Trophoblast cell (in vitro differentiated cells and primary cell): ENCODE results near the gene ABCB1.
A peak's percentile ranks its signal among the peaks of the same experiment; 100 is the strongest.

Source experiments
- DNase-seq, 2 donors: peaks; one replicate each; pipeline ENCODE4 v3.0.0-alpha.2; 2016
- H2AFZ ChIP-seq: 2 replicates; pipeline ENCODE4 v1.6.1; 2013; ENCODE audit warnings: low read length, moderate library complexity, mild to moderate bottlenecking; ENCODE audit not compliant: insufficient read depth, poor library complexity
- H2AK5ac ChIP-seq: 2 replicates; pipeline ENCODE4 v1.6.1; 2013; ENCODE audit warnings: mild to moderate bottlenecking, low read length
- H2BK120ac ChIP-seq: 2 replicates; pipeline ENCODE4 v1.6.1; 2013; ENCODE audit warnings: low read length, mild to moderate bottlenecking, moderate library complexity; ENCODE audit not compliant: insufficient read depth, poor library complexity
- H2BK12ac ChIP-seq: 2 replicates; pipeline ENCODE4 v1.6.1; 2013; ENCODE audit warnings: mild to moderate bottlenecking, low read length, moderate library complexity
- H2BK5ac ChIP-seq: 2 replicates; pipeline ENCODE4 v1.6.1; 2013; ENCODE audit warnings: low read length, low read depth, moderate library complexity, mild to moderate bottlenecking; ENCODE audit not compliant: poor library complexity
- H3K14ac ChIP-seq: 2 replicates; pipeline ENCODE4 v1.6.1; 2013; ENCODE audit warnings: mild to moderate bottlenecking, low read length
- H3K18ac ChIP-seq: 2 replicates; pipeline ENCODE4 v1.6.1; 2013; ENCODE audit warnings: mild to moderate bottlenecking, low read length
- H3K23ac ChIP-seq: 2 replicates; pipeline ENCODE4 v1.6.1; 2013; ENCODE audit warnings: low read length
- H3K27ac ChIP-seq: 2 replicates; pipeline ENCODE4 v1.5.1; 2013; ENCODE audit warnings: low read depth, mild to moderate bottlenecking, inconsistent platforms, low read length, moderate library complexity
- H3K27me3 ChIP-seq: 2 replicates; pipeline ENCODE4 v1.6.1; 2013; ENCODE audit warnings: inconsistent platforms, mild to moderate bottlenecking, low read length, moderate library complexity; ENCODE audit not compliant: insufficient read depth
- H3K36me3 ChIP-seq, 2 experiments: 1 replicate in 1 of 2; 2 replicates in 1 of 2; pipeline ENCODE4 v1.6.1; 2013; ENCODE audit warnings: low read length in 2 of 2, mild to moderate bottlenecking in 2 of 2, moderate library complexity in 1 of 2; ENCODE audit not compliant: insufficient read depth in 2 of 2, control insufficient read depth in 1 of 2
- H3K4ac ChIP-seq: 2 replicates; pipeline ENCODE4 v1.6.1; 2013; ENCODE audit warnings: low read depth, mild to moderate bottlenecking, low read length, moderate library complexity
- H3K4me1 ChIP-seq, 2 experiments: 1 replicate in 1 of 2; 2 replicates in 1 of 2; pipeline ENCODE4 v1.6.1; 2013; ENCODE audit warnings: low read length in 2 of 2, mild to moderate bottlenecking in 2 of 2, moderate library complexity in 1 of 2; ENCODE audit not compliant: insufficient read depth in 2 of 2, control insufficient read depth in 1 of 2
- H3K4me2 ChIP-seq: 2 replicates; pipeline ENCODE4 v1.6.1; 2013; ENCODE audit warnings: inconsistent platforms, mild to moderate bottlenecking, low read length, moderate library complexity
- H3K4me3 ChIP-seq: 2 replicates; pipeline ENCODE4 v1.5.1; 2013; ENCODE audit warnings: mild to moderate bottlenecking, low read depth, low read length, inconsistent platforms
- H3K79me1 ChIP-seq: one replicate; pipeline ENCODE4 v1.6.1; 2013; ENCODE audit warnings: low read length
- H3K79me2 ChIP-seq: 2 replicates; pipeline ENCODE4 v1.6.1; 2013; ENCODE audit warnings: low read length, mild to moderate bottlenecking; ENCODE audit not compliant: control insufficient read depth, insufficient read depth, poor library complexity
- H3K9ac ChIP-seq: 2 replicates; pipeline ENCODE4 v1.6.1; 2013; ENCODE audit warnings: mild to moderate bottlenecking, low read length
- H3K9me3 ChIP-seq: 2 replicates; pipeline ENCODE4 v1.6.1; 2013; ENCODE audit warnings: low read depth, mild to moderate bottlenecking, control low read depth, inconsistent platforms, low read length; ENCODE audit not compliant: insufficient read depth
- H4K12ac ChIP-seq: 2 replicates; pipeline ENCODE4 v1.6.1; 2013; ENCODE audit warnings: low read depth, mild to moderate bottlenecking, low read length, moderate library complexity
- H4K8ac ChIP-seq: 2 replicates; pipeline ENCODE4 v1.6.1; 2013; ENCODE audit warnings: low read depth, mild to moderate bottlenecking, low read length, moderate library complexity
- H4K91ac ChIP-seq: one replicate; pipeline ENCODE4 v1.6.1; 2013; ENCODE audit warnings: low read depth, mild to moderate bottlenecking, low read length, moderate library complexity
- WGBS: extraction: QIAGEN DNeasy Blood & Tissue Kit; methylation state at CpG from one replicate; pipeline ENCODE4 v1.1.7; 2013; ENCODE audit warnings: missing lambda C conversion rate; ENCODE audit not compliant: insufficient read length, insufficient coverage; ENCODE audit errors: extremely low coverage; 5-methylcytosine and 5-hydroxymethylcytosine counted together

ABCB1 gene

GRCh38 chr7:87552351-87552900 lies 48.3 kb downstream of the ABCB1 start:
- H3K4me1 ChIP-seq, result no peaks in the 10 kb centered on the region
- no peaks in the 10 kb centered on the region for H3K9me3 ChIP-seq
- no peak overlapping the region for H3K9ac ChIP-seq
- no peak overlapping the region for H3K14ac ChIP-seq
- H2AFZ ChIP-seq, result no peak overlapping the region
- H2BK5ac ChIP-seq, result no peak overlapping the region
- no peaks in the 10 kb centered on the region for H3K27me3 ChIP-seq
- H3K4ac ChIP-seq, result no peak overlapping the region
- no peak overlapping the region for H3K4me3 ChIP-seq
- H3K79me2 ChIP-seq, result no peaks in the 10 kb centered on the region
- no peak overlapping the region for H2BK12ac ChIP-seq
- H3K23ac ChIP-seq, result no peak overlapping the region
- H3K36me3 ChIP-seq, result no peaks in the 10 kb centered on the region
- H3K27ac ChIP-seq, result no peak overlapping the region
- H2BK120ac ChIP-seq, result no peak overlapping the region
- H3K4me2 ChIP-seq, result no peak overlapping the region
- WGBS, result no CpG with 5 or more reads among the region's 3 CpGs
- H4K12ac ChIP-seq, result no peak overlapping the region
- no peak overlapping the region for H4K8ac ChIP-seq
- H4K91ac ChIP-seq, result no peak overlapping the region
- no peak for DNase-seq
- H3K79me1 ChIP-seq, result no peaks in the 10 kb centered on the region
- H3K18ac ChIP-seq, result no peak overlapping the region
- no peak overlapping the region for H2AK5ac ChIP-seq

GRCh38 chr7:87548123-87548919 lies 52.4 kb downstream of the ABCB1 start:
- H2BK120ac ChIP-seq, result no peak overlapping the region
- H3K4me1 ChIP-seq, result no peaks in the 10 kb centered on the region
- no peak overlapping the region for H4K8ac ChIP-seq
- no peaks in the 10 kb centered on the region for H3K79me2 ChIP-seq
- H2AK5ac ChIP-seq, result no peak overlapping the region
- H4K91ac ChIP-seq, result no peak overlapping the region
- H3K27me3 ChIP-seq, result no peaks in the 10 kb centered on the region
- H3K4me2 ChIP-seq, result no peak overlapping the region
- no peak overlapping the region for H3K9ac ChIP-seq
- H2AFZ ChIP-seq, result no peak overlapping the region
- no peak overlapping the region for H2BK5ac ChIP-seq
- no peak overlapping the region for H3K4ac ChIP-seq
- H3K9me3 ChIP-seq, result no peaks in the 10 kb centered on the region
- no peak overlapping the region for H4K12ac ChIP-seq
- no peak overlapping the region for H3K4me3 ChIP-seq
- H3K36me3 ChIP-seq, result no peaks in the 10 kb centered on the region
- H2BK12ac ChIP-seq, result no peak overlapping the region
- H3K18ac ChIP-seq, result no peak overlapping the region
- no peak overlapping the region for H3K23ac ChIP-seq
- H3K27ac ChIP-seq, result no peak overlapping the region
- DNase-seq, result no peak
- H3K79me1 ChIP-seq, result no peaks in the 10 kb centered on the region
- WGBS, result no CpG with 5 or more reads among the region's 7 CpGs
- no peak overlapping the region for H3K14ac ChIP-seq

GRCh38 chr7:87545760-87546159 lies 54.9 kb downstream of the ABCB1 start:
- no peak overlapping the region for H2AK5ac ChIP-seq
- H3K27ac ChIP-seq, result no peak overlapping the region
- no peaks in the 10 kb centered on the region for H3K79me1 ChIP-seq
- H3K9ac ChIP-seq, result no peak overlapping the region
- no peaks in the 10 kb centered on the region for H3K4me1 ChIP-seq
- no peak for DNase-seq
- no peak overlapping the region for H3K14ac ChIP-seq
- no peak overlapping the region for H4K12ac ChIP-seq
- H2BK12ac ChIP-seq, result no peak overlapping the region
- H3K4ac ChIP-seq, result no peak overlapping the region
- H3K79me2 ChIP-seq, result no peaks in the 10 kb centered on the region
- no peaks in the 10 kb centered on the region for H3K27me3 ChIP-seq
- H2AFZ ChIP-seq, result no peak overlapping the region
- H3K23ac ChIP-seq, result no peak overlapping the region
- H3K18ac ChIP-seq, result no peak overlapping the region
- H3K36me3 ChIP-seq, result no peaks in the 10 kb centered on the region
- no peak overlapping the region for H2BK5ac ChIP-seq
- H3K4me2 ChIP-seq, result no peak overlapping the region
- H4K8ac ChIP-seq, result no peak overlapping the region
- no peak overlapping the region for H4K91ac ChIP-seq
- no peaks in the 10 kb centered on the region for H3K9me3 ChIP-seq
- no peak overlapping the region for H3K4me3 ChIP-seq
- H2BK120ac ChIP-seq, result no peak overlapping the region
- no CpG with 5 or more reads among the region's 6 CpGs for WGBS

GRCh38 chr7:87543623-87544022 lies 57.1 kb downstream of the ABCB1 start:
- no peak overlapping the region for H2BK120ac ChIP-seq
- H3K79me1 ChIP-seq, result no peaks in the 10 kb centered on the region
- no peaks in the 10 kb centered on the region for H3K27me3 ChIP-seq

More at GRCh38 chr7:87543623-87544022, 57.1 kb downstream of the ABCB1 start:
- Histone ChIP-seq H3K4me3 (no peak overlapping the region), H3K9me3 (no peaks in the 10 kb centered on the region), H3K23ac (no peak overlapping the region), H4K12ac (no peak overlapping the region), H2AK5ac (no peak overlapping the region), H3K36me3 (no peaks in the 10 kb centered on the region), H4K91ac (no peak overlapping the region), H2BK5ac (no peak overlapping the region), H2AFZ (no peak overlapping the region), H3K18ac (no peak overlapping the region), H3K4me1 (no peaks in the 10 kb centered on the region), H4K8ac (no peak overlapping the region), H3K9ac (no peak overlapping the region), H2BK12ac (no peak overlapping the region), H3K4ac (no peak overlapping the region), H3K14ac (no peak overlapping the region), H3K4me2 (no peak overlapping the region), H3K79me2 (no peaks in the 10 kb centered on the region), H3K27ac (no peak overlapping the region)
- WGBS, result no CpG with 5 or more reads among the region's 1 CpG
- DNase-seq, result peak; percentile 25 to 67
